Activated CD4-positive, alpha-beta T cell treated with anti-CD3 and anti-CD28 coated beads, Interleukin-2, Interleukin-4, amounts not matched to agents 100 ng/mL and 50 ng/mL, durations not matched to agents 16 hours and 8 hours (primary cell): Measurements from ENCODE around the gene ACAA1.

ENCODE experiments used
- DNase-seq: peaks from one replicate; pipeline ENCODE4 v3.0.0-alpha.2; 2020; ENCODE audit warnings: low spot score

Gene ACAA1

DNA sequence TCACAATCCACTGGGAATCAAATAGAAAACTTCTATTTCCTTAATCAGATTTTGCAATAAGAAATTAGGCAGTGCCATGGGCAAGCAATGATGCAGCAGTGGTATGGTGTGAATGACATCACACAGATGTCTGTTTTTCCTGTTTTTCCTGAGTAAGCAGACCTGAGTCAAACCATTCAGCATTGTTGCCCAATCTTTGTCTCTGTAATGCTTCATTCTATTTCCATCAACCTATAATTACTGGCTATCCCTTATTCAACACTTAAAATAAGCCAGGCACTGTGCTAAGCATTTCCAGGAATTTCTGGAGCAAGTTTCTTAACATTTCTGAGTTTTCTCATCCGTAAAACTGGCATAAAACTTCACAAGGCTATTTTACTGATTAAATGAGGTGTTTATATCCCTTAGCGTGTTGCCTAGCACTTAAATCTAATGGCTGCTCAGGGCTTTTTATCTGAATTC lies 17.1 kb upstream of the ACAA1 start:
- DNase-seq, result no peak

GRCh38 chr3:38153221-38153620 lies 16.3 kb upstream of the ACAA1 start:
- no peak for DNase-seq

- DNase-seq, result no peak
Measured at GRCh38 chr3:38152609-38153008, 15.7 kb upstream of the ACAA1 start.

DNA sequence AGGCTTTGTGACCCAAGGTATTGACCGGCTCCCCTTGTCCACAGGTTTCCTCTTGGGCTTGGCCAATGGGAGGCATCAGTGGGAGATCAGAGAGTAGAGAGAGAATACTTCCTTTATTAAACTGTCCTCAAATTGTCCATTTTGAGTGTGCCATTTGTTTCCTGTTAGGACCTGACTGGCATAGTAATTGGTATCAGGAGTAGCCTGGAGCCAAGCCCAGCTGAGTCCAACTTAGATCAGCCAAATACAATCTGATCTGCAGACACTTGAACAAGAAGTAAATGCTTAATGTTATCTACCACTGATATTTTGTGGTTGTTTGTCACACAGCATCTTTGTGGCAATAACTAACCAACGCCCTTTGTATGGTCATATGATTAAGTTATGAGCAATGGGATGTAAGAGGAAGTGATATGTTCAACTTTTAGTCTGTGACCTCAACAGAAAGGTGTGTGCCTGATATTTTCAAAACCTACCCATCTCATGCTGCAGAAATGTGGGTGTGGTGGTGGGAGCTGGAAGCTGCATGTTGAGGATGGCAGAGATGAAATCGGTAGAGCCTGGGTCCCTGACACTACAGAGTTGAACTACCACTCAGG lies 14.8 kb upstream of the ACAA1 start:
- no peak for DNase-seq

GRCh38 chr3:38150780-38151528 lies 14.0 kb upstream of the ACAA1 start:
- no peak for DNase-seq

DNA sequence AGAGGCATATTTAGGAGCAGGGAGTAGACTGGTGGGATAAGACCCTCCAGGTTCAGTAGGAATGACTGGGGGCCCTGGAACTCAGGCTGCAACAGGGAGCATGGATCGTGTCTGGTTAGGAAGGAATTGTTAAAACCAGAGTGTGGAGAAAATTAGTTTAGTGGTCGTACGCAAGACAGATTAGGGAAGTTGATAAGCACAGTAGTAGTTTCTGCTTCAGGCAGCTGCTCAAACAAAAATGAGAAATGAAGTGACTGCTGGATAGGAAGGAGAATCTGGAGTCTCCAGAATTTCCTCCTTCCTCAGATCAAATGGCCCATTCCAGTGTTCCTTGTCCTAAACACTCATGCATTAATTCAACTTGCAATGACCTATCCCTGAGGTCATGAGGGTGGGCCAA lies 12.8 kb upstream of the ACAA1 start:
- DNase-seq, result no peak

DNA sequence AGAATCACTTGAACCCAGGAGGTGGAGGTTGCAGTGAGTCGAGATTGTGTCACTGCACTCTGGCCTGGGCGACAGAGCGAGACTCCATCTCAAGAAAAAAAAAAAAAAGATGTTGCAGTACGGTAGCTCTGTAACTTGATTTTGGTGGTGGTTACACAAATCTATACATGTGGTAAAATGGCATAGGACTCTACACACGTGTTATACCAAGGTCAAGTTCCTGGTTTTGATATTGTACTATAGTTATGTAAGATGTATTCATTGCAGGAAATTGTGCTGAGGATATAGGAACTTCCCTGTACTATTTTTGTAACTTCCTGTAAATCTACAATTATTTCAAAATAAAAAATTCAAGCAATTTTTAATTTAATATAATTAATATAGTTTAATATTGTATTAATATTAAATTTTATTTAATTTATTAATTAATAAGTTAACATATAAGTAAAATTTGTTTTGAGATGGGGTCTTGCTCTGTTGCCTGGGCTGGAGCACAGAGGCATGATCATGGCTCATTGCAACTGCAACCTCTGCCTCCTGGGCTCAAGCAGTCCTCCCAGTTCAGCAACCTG lies 11.5 kb upstream of the ACAA1 start:
- DNase-seq, result no peak

GRCh38 chr3:38147421-38147820 lies 10.5 kb upstream of the ACAA1 start:
- DNase-seq, result no peak

- no peak for DNase-seq
Measured at GRCh38 chr3:38146504-38146903, 9.6 kb upstream of the ACAA1 start.

DNA sequence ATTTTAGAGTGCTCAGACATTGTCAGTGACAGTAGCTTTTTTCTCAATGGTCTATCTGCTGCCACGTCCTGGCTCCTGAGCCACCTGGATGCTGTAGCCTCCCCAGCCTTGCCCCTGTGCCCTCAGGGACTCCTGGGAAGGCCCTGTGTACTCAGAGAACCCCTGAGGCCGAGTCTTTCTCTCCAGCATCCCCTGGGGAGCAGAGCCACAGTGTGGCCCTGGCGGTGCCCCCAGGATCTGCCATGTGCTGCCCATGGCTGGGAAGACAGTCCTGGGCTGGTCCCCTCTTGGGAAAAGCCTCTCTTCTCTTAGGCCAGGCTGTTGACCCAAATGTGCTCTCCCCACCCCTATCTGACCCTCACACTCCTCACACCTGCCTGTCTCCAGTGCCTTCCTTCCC lies 6.6 kb upstream of the ACAA1 start:
- no peak for DNase-seq

DNA sequence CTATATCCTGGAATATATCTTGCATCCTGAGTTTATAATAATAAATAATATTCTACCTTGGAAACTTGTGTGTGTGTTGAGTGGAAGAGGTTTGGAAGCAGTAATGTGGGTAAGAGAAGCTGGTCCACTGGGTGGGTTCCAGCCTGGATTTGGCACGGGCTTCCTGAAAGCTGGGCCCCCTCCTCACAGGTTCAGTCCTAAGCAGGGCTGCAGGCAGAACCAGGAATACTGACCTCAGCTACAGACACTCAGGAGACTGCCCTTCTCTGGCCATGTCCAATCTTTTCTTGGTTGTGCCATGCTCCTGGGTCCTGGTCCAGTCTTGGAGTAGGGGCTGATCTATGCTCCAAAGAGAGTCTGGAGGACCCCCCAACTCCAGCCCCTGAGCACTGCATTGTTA lies 6.0 kb upstream of the ACAA1 start:
- DNase-seq, result no peak

GRCh38 chr3:38141952-38142273 lies 5.0 kb upstream of the ACAA1 start:
- DNase-seq, result no peak

DNA sequence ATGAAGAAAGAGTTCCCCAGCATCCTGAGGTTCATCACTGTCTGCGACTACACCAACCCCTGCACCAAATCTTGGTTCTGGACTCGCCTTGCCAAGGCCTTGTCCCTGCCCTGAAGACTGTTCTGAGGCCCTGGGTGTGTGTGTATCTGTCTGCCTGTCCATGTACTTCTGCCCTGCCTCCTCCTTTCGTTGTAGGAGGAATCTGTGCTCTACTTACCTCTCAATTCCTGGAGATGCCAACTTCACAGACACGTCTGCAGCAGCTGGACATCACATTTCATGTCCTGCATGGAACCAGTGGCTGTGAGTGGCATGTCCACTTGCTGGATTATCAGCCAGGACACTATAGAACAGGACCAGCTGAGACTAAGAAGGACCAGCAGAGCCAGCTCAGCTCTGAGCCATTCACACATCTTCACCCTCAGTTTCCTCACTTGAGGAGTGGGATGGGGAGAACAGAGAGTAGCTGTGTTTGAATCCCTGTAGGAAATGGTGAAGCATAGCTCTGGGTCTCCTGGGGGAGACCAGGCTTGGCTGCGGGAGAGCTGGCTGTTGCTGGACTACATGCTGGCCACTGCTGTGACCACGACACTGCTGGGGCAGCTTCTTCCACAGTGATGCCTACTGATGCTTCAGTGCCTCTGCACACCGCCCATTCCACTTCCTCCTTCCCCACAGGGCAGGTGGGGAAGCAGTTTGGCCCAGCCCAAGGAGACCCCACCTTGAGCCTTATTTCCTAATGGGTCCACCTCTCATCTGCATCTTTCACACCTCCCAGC lies 4.4 kb upstream of the ACAA1 start:
- no peak for DNase-seq

GRCh38 chr3:38140326-38141172 lies 3.6 kb upstream of the ACAA1 start:
- no peak for DNase-seq

DNA sequence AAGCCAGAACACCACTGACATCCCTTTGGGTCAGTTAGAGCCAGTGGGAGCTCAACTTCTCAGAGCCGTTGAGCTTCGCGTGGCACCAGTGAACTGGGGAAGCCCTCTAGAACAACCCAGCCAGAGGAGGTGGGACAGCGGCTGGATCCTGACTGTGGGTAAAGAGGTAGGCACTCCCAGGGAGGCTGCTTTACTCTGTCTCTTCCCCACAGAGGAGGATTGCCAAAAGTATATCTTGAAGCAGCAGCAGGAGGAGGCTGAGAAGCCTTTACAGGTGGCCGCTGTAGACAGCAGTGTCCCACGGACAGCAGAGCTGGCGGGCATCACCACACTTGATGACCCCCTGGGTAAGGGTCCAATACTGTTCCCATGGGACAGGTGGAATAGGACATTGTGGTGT lies 2.7 kb upstream of the ACAA1 start:
- no peak for DNase-seq

DNA sequence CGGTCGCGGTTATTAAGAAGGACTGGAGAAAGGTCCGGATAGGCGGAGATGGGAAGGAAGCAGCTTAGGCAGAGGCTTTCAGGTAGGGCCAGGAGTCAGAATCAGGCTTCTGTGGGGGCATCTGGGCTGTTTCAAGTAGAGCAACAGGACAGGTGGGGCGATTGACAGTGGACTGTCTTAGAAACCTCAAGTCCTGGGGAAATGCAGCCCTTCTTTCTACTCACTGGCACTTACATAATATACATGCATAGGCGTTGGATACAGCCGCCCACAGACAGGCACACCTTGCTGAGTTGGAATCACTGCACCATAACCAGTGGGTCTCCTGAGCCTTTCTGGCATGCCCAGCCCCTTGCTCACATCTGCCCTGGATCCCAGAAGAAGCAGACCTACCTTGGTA lies 2.3 kb upstream of the ACAA1 start:
- no peak for DNase-seq

DNA sequence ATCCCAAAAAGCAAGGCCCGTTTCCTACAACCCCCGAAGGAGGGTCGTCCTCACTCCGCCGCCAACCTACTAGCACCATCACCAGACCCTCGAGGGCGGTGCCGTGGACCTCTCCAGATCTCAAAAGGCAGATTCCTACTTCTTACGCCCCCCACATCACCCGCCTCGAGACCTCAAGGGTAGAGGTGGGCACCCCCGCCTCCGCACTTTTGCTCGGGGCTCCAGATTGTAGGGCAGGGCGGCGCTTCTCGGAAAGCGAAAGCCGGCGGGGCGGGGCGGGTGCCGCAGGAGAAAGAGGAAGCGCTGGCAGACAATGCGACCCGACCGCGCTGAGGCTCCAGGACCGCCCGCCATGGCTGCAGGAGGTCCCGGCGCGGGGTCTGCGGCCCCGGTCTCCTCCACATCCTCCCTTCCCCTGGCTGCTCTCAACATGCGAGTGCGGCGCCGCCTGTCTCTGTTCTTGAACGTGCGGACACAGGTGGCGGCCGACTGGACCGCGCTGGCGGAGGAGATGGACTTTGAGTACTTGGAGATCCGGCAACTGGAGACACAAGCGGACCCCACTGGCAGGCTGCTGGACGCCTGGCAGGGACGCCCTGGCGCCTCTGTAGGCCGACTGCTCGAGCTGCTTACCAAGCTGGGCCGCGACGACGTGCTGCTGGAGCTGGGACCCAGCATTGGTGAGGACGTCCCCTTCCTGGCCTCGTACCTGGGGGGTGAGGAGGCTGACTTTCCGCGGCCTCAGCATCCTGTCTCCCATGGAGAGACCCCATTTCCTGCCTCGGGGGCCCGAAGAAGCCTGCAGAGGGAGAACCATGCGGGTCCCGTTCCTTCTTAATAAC lies 1.6 kb upstream of the ACAA1 start, which contains the start of gene MYD88:
MYD88 (plus strand) TSS at position 313 of the 842 bp plus-strand sequence; CDS start at position 353, 40 bp downstream.
- DNase-seq, result peak; percentile 84

GRCh38 chr3:38137615-38138348 lies 855 bp upstream of the ACAA1 start:
- DNase-seq, result no peak

GRCh38 chr3:38136393-38136776 lies 542 bp downstream of the ACAA1 start:
- DNase-seq, result no peak

- DNase-seq, result peak; percentile 42
Measured at GRCh38 chr3:38135621-38136277, 1.2 kb downstream of the ACAA1 start.
